PC-3 (cell line): ENCODE results near the gene LARP4B.

Source experiments
- CTCF ChIP-seq: fragments of 300-600 bp; sonication (generic); conservative IDR thresholded peaks from 2 replicates; pipeline ENCODE4 v1.5.1; 2017; ENCODE audit warnings: antibody characterized with exemption, low read depth, mild to moderate bottlenecking, low read length
- EZH2 ChIP-seq: fragments of 300-600 bp; sonication (generic); IDR thresholded peaks from one replicate; pipeline ENCODE4 v1.6.1; 2017; ENCODE audit warnings: antibody characterized with exemption, mild to moderate bottlenecking, low read length; ENCODE audit not compliant: unreplicated experiment

- TF ChIP-seq CTCF (no peak), EZH2 (no peak)
These were observed 153.5 kb downstream of the LARP4B start for GRCh38 chr10:777913-778479.
